ENCODE results near the gene CALHM2.

CALHM2 gene

GRCh38 chr10:103497161-103497915, 45.2 kb upstream of the CALHM2 start:
- no peak overlapping the region for H3K4me3 ChIP-seq
- no peak for TF ChIP-seq CTCF (IDR thresholded peaks at IDR 0.05)
- H3K27ac ChIP-seq = no peak overlapping the region
- H3K36me3 ChIP-seq = no peaks in the 10 kb centered on the region
- H3K9me3 ChIP-seq = no peaks in the 10 kb centered on the region
- H3K27me3 ChIP-seq = peaks cover 0 to 67% of the 10 kb centered on the region in 2 donors
- DNase-seq = no peak
- peaks cover 0 to 17% (median 15%) of the 10 kb centered on the region in 4 donors for H3K4me1 ChIP-seq
- intact Hi-C loops (cut with DNase I; ENCODE audit: low total_unique reads) = no loop called here

- no peak overlapping the region for H3K4me3 ChIP-seq
- no peaks in the 10 kb centered on the region for H3K9me3 ChIP-seq
- H3K36me3 ChIP-seq = no peaks in the 10 kb centered on the region
- no peak for DNase-seq
- peaks cover 0 to 17% (median 15%) of the 10 kb centered on the region in 4 donors for H3K4me1 ChIP-seq
- H3K27me3 ChIP-seq = peaks cover 0 to 57% of the 10 kb centered on the region in 2 donors
- no peak for TF ChIP-seq CTCF (IDR thresholded peaks at IDR 0.05)
- H3K27ac ChIP-seq = no peak overlapping the region
- intact Hi-C loops (cut with DNase I; ENCODE audit: low total_unique reads) = no loop called here
Observed at GRCh38 chr10:103495321-103495720, 43.2 kb upstream of the CALHM2 start.

GRCh38 chr10:103493916-103494877, 42.0 kb upstream of the CALHM2 start:
- intact Hi-C loops (cut with DNase I; ENCODE audit: low total_unique reads) = no loop called here

GRCh38 chr10:103493362-103493915, 41.3 kb upstream of the CALHM2 start, which contains the start of gene NEURL1:
NEURL1 (plus strand) TSS chr10:103493705; CDS start chr10:103494388, 683 bp downstream.
- DNase-seq = no peak
- Histone ChIP-seq H3K36me3 (no peaks in the 10 kb centered on the region), H3K9me3 (no peaks in the 10 kb centered on the region), H3K4me1 (peaks cover 0 to 17% (median 15%) of the 10 kb centered on the region in 4 donors), H3K4me3 (peak within 1 kb of the TSS; percentile 40 to 68), H3K27ac (no peak within 1 kb of the TSS), H3K27me3 (peaks cover 0 to 54% of the 10 kb centered on the region in 2 donors)
- intact Hi-C loops (cut with DNase I; ENCODE audit: low total_unique reads) = no loop called here
- TF ChIP-seq CTCF (IDR thresholded peaks at IDR 0.05) = no peak

More at GRCh38 chr10:103493916-103494877, 42.0 kb upstream of the CALHM2 start:
- H3K4me3 ChIP-seq = peak overlapping the region; percentile 40 to 68
- TF ChIP-seq CTCF (IDR thresholded peaks at IDR 0.05) = no peak
- DNase-seq = no peak
- peaks cover 0 to 17% (median 15%) of the 10 kb centered on the region in 4 donors for H3K4me1 ChIP-seq
- H3K36me3 ChIP-seq = no peaks in the 10 kb centered on the region
- no peak overlapping the region for H3K27ac ChIP-seq
- peaks cover 0 to 57% of the 10 kb centered on the region in 2 donors for H3K27me3 ChIP-seq
- no peaks in the 10 kb centered on the region for H3K9me3 ChIP-seq

- intact Hi-C loops (cut with DNase I; ENCODE audit: low total_unique reads) = no loop called here
- no peak for DNase-seq
- Histone ChIP-seq H3K9me3 (no peaks in the 10 kb centered on the region), H3K4me1 (peaks cover 0 to 17% (median 15%) of the 10 kb centered on the region in 4 donors), H3K27ac (no peak overlapping the region), H3K36me3 (no peaks in the 10 kb centered on the region), H3K4me3 (no peak overlapping the region), H3K27me3 (peaks cover 0 to 52% of the 10 kb centered on the region in 2 donors)
- TF ChIP-seq CTCF (IDR thresholded peaks at IDR 0.05) = no peak
Observed at GRCh38 chr10:103492655-103493261, 40.6 kb upstream of the CALHM2 start.

Data from tibial artery (tissue), 4 donors.